Measurements from ENCODE around the gene PRR36. TPM values are rescaled to one million over a fixed set of nuclear protein-coding genes. Genes with fewer than 3 reads are reported as not detected.
"Not testable (repeated sequence)": the region's sequence is repeated elsewhere in the genome, so short reads cannot be mapped to it uniquely, and the experiment has no call there.

PRR36 gene
- total and polyA plus RNA-seq, 11 donors, result 0.01 to 0.27 (median 0.08) TPM; not detected in 4

- ATAC-seq, result peak in 3 of 4 donors; percentile 49 to 58 (median 53)
- peaks cover 0 to 38% (median under 1%) of the 10 kb centered on the region in 9 donors for H3K27me3 ChIP-seq
- peak overlapping the region in 1 of 12 donors; percentile 14 for H3K27ac ChIP-seq
- H3K36me3 ChIP-seq, result peaks cover 0 to 17% (median 0%) of the 10 kb centered on the region in 9 donors
- H3K4me1 ChIP-seq, result peaks cover 0 to 21% (median 10%) of the 10 kb centered on the region in 12 donors
- no peak for TF ChIP-seq POLR2A (IDR thresholded peaks at IDR 0.05)
- no peak for TF ChIP-seq CTCF (IDR thresholded peaks at IDR 0.05)
- DNase-seq, result peak in 2 of 5 donors; percentile 53 to 54
- H3K9me3 ChIP-seq, result no peaks in the 10 kb centered on the region
- H3K4me3 ChIP-seq, result no peak overlapping the region
- 61 to 70% (median 67%) methylated on average over 12 to 14 of the region's 14 CpGs for WGBS, 4 donors
- intact Hi-C loops (cut with DNase I), result no loop called here
Measured at GRCh38 chr19:7860714-7861618, 13.2 kb downstream of the PRR36 start.

- peaks cover 0 to 17% (median 0%) of the 10 kb centered on the region in 9 donors for H3K36me3 ChIP-seq
- peaks cover 0 to 35% (median 0%) of the 10 kb centered on the region in 9 donors for H3K27me3 ChIP-seq
- peak overlapping the region in 1 of 12 donors; percentile 14 for H3K27ac ChIP-seq
- intact Hi-C loops (cut with DNase I), result loop anchor here in 4 of 10 donors (5.0 to 10.0 kb wide), 4 partner anchors 42 to 395 kb away; partner anchors contain the start of genes MAP2K7 (in 2 of the 4) and SNAPC2 (in 1 of the 4)
- TF ChIP-seq POLR2A (IDR thresholded peaks at IDR 0.05) (no peak), CTCF (IDR thresholded peaks at IDR 0.05) (no peak)
- peak in 2 of 5 donors; percentile 8 to 13 for DNase-seq
- H3K9me3 ChIP-seq, result no peaks in the 10 kb centered on the region
- ATAC-seq, result no peak
- no peak overlapping the region for H3K4me3 ChIP-seq
- WGBS, 4 donors, result 86 to 94% (median 91%) methylated on average over 15 to 22 of the region's 22 CpGs
- H3K4me1 ChIP-seq, result peaks cover 0 to 16% (median 10%) of the 10 kb centered on the region in 12 donors
Measured at GRCh38 chr19:7859831-7860713, 14.1 kb downstream of the PRR36 start.

- H3K27me3 ChIP-seq, result peaks cover 0 to 26% (median 0%) of the 10 kb centered on the region in 9 donors
- not testable (repeated sequence) for H3K9me3 ChIP-seq, H3K27ac ChIP-seq, H3K4me3 ChIP-seq, ATAC-seq
- H3K36me3 ChIP-seq, result peaks cover 0 to 16% (median 0%) of the 10 kb centered on the region in 9 donors
- intact Hi-C loops (cut with DNase I), result loop anchor here in 4 of 10 donors (5.0 to 10.0 kb wide), 4 partner anchors 43 to 396 kb away; partner anchors contain the start of genes MAP2K7 (in 2 of the 4) and SNAPC2 (in 1 of the 4)
- peak in 1 of 5 donors; percentile 2 for DNase-seq
- WGBS, 4 donors, result 94 to 98% (median 96%) methylated on average over 8 of the region's 8 CpGs
- H3K4me1 ChIP-seq, result peaks cover 0 to 16% (median 10%) of the 10 kb centered on the region in 12 donors
Measured at GRCh38 chr19:7859087-7859486, 15.1 kb downstream of the PRR36 start.

- H3K9me3 ChIP-seq, result no peaks in the 10 kb centered on the region
- DNase-seq, result no peak
- H3K27me3 ChIP-seq, result peaks cover 0 to 17% (median 0%) of the 10 kb centered on the region in 9 donors
- H3K27ac ChIP-seq, result no peak overlapping the region
- intact Hi-C loops (cut with DNase I), result loop anchor here in 4 of 10 donors (5.0 to 10.0 kb wide), 4 partner anchors 44 to 397 kb away; partner anchors contain the start of genes MAP2K7 (in 2 of the 4) and SNAPC2 (in 1 of the 4)
- peaks cover 0 to 20% (median 12%) of the 10 kb centered on the region in 12 donors for H3K4me1 ChIP-seq
- no peak for ATAC-seq
- H3K4me3 ChIP-seq, result no peak overlapping the region
- WGBS, 4 donors, result 74 to 85% (median 82%) methylated on average over 16 to 29 of the region's 29 CpGs
- H3K36me3 ChIP-seq, result peaks cover 0 to 8% (median 0%) of the 10 kb centered on the region in 9 donors
- TF ChIP-seq CTCF (IDR thresholded peaks at IDR 0.05) (no peak), POLR2A (IDR thresholded peaks at IDR 0.05) (no peak)
Measured at GRCh38 chr19:7858109-7858770, 15.9 kb downstream of the PRR36 start.
